Fibroblast of pulmonary artery (primary cell): ENCODE data around the gene FLRT2.

Experiments
- DNase-seq: peaks from one replicate; pipeline ENCODE4 v3.0.0-alpha.2; 2010; ENCODE audit warnings: low read depth
- H3K4me3 ChIP-seq: replicated peaks from 2 replicates; pipeline ENCODE4 v1.5.1; 2011; ENCODE audit warnings: low read depth, mild to moderate bottlenecking, control low read depth, low read length, moderate library complexity
- CTCF ChIP-seq: IDR thresholded peaks from 2 replicates; pipeline ENCODE4 v1.5.1; 2011; ENCODE audit warnings: mild to moderate bottlenecking, control low read depth, low read length, inconsistent platforms; ENCODE audit errors: missing control alignments

FLRT2 gene

GRCh38 chr14:85519661-85520305 lies 10.2 kb upstream of the FLRT2 start:
- peak; percentile 18 for DNase-seq
- H3K4me3 ChIP-seq, result no peak overlapping the region
- TF ChIP-seq CTCF, result no peak

GRCh38 chr14:85520581-85520980 lies 9.4 kb upstream of the FLRT2 start:
- no peak for DNase-seq
- no peak overlapping the region for H3K4me3 ChIP-seq
- TF ChIP-seq CTCF, result no peak

GRCh38 chr14:85523624-85524023 lies 6.3 kb upstream of the FLRT2 start:
- TF ChIP-seq CTCF, result no peak
- DNase-seq, result no peak
- no peak overlapping the region for H3K4me3 ChIP-seq

GRCh38 chr14:85527006-85527405 lies 2.9 kb upstream of the FLRT2 start:
- TF ChIP-seq CTCF, result no peak
- no peak overlapping the region for H3K4me3 ChIP-seq
- DNase-seq, result peak; percentile 50

GRCh38 chr14:85527445-85528035 lies 2.4 kb upstream of the FLRT2 start:
- TF ChIP-seq CTCF, result no peak

GRCh38 chr14:85528080-85528896 lies 1.7 kb upstream of the FLRT2 start:
- DNase-seq, result peak; percentile 95
- peak; percentile 71 for TF ChIP-seq CTCF
- H3K4me3 ChIP-seq, result peak overlapping the region; percentile 83

More at GRCh38 chr14:85527445-85528035, 2.4 kb upstream of the FLRT2 start:
- DNase-seq, result peak; percentile 56
- peak overlapping the region; percentile 83 for H3K4me3 ChIP-seq
